BJ (cell line): ENCODE data around the gene G6PC3. TPM values are rescaled to one million over a fixed set of nuclear protein-coding genes. Genes with fewer than 3 reads are reported as not detected.

Experiments used
- CTCF ChIA-PET: fragments of 350-600 bp; formaldehyde crosslinking; extraction: SDS; loops from one replicate; lab custom pipeline; 2021; ENCODE audit warnings: antibody characterized with exemption, inconsistent platforms; lab: Yijun Ruan, JAX
- POLR2A ChIA-PET: fragments of 300-600 bp; sonication (Branson Sonifier 250); formaldehyde crosslinking; extraction: SDS; loops from one replicate; lab custom pipeline; 2021; ENCODE audit warnings: antibody characterized with exemption; lab: Charles Lee
- DNase-seq: peaks from one replicate; pipeline ENCODE4 v3.0.0-alpha.2; 2011; ENCODE audit warnings: low read depth
- H3K27me3 ChIP-seq: 2 replicates; pipeline ENCODE4 v1.6.0; 2011; ENCODE audit warnings: low read length; ENCODE audit not compliant: control insufficient read depth, insufficient read depth
- H3K36me3 ChIP-seq: 2 replicates; pipeline ENCODE4 v1.5.1; 2011; ENCODE audit warnings: low read length; ENCODE audit not compliant: control insufficient read depth, insufficient read depth
- H3K4me3 ChIP-seq: 2 replicates; pipeline ENCODE4 v1.5.1; 2011; ENCODE audit warnings: low read depth, mild to moderate bottlenecking, control low read depth, low read length
- polyA plus RNA-seq: library from polyadenylated mRNA; depleted of rRNA; stranded (reverse); fragments of >200 nt; gene quantifications from 2 replicates; pipeline ENCODE4 v1.2.3, GENCODE V29; 2011
- TF ChIP-seq, protein P1 (sequence below): IDR thresholded peaks from 2 replicates; pipeline ENCODE4 v1.5.1; 2011; ENCODE audit warnings: low read depth, mild to moderate bottlenecking, control low read depth, inconsistent platforms, low read length, moderate library complexity; ENCODE audit not compliant: insufficient read depth

The G6PC3 gene
- polyA plus RNA-seq, 1 experiment: 151 TPM

DNA sequence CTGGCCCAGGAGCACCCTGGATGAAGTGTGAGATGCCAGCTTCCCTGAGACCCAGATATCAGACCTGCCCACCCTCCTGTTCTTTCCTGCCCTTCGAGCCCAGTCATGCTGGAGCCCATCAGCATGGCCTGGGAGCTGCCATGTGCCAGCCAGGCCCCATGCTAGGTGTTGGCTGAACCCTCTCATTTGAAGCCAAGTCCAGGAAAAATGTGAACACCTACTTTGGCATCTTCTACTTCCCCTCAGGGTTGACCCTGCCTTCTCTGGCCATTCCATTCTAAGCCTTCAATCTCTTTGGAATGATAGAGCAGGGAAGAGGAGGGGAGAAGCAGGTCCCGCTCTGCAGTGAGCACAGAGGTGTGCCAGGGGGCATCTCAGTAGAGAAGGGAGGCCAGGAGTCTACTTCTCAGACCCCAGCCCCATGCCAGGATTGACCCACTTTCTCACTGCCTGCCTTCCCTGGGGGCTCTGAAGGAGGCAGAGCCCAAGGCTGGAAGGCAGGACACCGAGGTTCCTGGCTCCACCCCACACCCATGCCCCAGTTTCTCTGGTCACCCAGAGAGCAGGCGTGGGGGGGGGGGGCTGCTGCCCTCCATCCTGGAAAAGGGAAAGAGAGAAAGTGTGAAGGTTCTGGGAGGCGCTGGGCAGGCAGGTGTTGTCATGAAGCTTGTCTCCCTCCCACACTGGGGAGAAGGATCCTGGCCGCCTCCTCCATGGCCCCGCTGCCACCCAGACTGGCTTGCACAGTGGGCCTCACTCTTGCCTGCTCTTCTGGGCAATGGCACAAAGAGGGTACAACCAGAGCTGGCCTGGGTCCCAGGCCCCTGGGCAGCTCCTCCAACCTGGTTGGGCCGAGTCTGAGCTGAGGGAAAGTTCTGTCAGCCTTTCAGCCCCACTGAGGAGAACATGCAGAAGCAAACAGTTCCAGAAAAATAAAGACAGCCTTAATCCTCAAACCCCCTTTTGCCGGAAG is 43.6 kb downstream of the G6PC3 start:
- peaks cover 12% of the 10 kb centered on the region for H3K36me3 ChIP-seq
- H3K4me3 ChIP-seq: no peak overlapping the region
- TF ChIP-seq, protein P1, sequence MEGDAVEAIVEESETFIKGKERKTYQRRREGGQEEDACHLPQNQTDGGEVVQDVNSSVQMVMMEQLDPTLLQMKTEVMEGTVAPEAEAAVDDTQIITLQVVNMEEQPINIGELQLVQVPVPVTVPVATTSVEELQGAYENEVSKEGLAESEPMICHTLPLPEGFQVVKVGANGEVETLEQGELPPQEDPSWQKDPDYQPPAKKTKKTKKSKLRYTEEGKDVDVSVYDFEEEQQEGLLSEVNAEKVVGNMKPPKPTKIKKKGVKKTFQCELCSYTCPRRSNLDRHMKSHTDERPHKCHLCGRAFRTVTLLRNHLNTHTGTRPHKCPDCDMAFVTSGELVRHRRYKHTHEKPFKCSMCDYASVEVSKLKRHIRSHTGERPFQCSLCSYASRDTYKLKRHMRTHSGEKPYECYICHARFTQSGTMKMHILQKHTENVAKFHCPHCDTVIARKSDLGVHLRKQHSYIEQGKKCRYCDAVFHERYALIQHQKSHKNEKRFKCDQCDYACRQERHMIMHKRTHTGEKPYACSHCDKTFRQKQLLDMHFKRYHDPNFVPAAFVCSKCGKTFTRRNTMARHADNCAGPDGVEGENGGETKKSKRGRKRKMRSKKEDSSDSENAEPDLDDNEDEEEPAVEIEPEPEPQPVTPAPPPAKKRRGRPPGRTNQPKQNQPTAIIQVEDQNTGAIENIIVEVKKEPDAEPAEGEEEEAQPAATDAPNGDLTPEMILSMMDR: no peak
- no peaks in the 10 kb centered on the region for H3K27me3 ChIP-seq
- POLR2A ChIA-PET: no interaction called here
- no peak for DNase-seq
- CTCF ChIA-PET: interaction anchor here (0.5 to 4.1 kb wide), 24 partner anchors 9 to 171 kb away, joined by 3 to 41 read pairs (median 6); partner anchors contain the start of genes G6PC3 and HDAC5

DNA sequence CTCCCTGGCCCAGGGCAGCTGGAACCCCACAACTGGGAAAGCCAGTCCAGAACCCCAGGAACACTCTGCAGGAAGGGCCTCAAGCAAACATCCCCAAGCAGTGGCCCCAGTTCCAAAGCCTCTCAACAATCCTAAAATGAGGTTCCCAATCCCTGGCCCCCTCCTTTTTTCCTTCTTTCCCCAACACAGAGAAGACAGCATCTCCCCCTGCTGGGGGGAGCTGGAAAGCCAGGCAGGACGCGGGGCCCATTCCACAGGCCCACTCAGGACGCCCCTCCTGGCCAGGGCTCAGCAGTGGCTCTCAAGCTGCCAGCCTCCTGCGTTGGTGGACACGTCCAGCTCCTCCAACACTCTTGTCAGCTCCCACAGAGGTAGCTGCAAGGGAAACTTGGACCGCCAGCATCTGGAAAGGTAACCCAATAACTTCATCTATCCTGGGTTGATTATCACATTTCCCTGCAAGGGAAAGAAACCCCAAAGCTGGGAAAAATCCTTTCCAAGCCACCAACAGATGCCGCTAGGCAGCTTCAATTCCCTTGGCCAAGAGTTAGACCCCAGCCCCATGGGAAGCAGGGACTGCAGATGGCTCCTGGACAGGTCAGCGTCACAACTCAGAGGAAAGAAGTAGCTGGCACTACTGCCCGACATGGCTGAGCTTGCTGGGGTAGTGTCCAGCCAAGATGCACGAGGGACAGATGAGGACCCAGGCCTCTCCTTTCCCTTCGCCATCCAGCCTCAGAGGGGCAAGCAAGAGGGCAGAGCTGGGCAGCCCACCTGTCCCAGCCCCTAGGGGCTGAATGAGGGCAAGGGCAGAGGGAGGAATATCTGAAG is 45.3 kb downstream of the G6PC3 start:
- DNase-seq: no peak
- Histone ChIP-seq H3K27me3 (no peaks in the 10 kb centered on the region), H3K4me3 (no peak overlapping the region), H3K36me3 (peaks cover 12% of the 10 kb centered on the region)
- ChIA-PET CTCF (interaction anchor here (0.7 to 4.1 kb wide), 32 partner anchors 8 to 402 kb away, joined by 3 to 41 read pairs (median 6); partner anchors contain the start of genes ASB16, G6PC3, HDAC5 and LSM12), POLR2A (no interaction called here)
- TF ChIP-seq, protein P1: peak; percentile 88

DNA sequence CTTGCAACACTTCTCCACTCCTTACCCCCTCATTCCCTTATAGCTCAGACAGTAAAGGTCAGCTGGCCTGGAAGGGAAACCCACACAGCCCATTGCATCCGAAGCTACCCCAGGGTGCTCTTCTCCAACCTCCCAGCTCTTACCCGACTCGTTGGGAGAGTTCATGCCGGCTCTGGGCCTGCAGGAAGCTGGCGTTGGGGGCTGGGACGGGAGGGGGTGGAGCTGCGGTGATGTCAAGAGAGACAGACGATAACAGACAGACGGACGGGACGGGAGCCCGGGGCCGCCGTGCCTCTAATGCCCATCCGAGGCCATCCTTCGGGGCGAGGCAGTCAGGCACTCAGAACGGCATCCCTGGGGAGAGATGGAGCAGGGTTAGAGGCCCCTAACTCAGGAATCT is 46.8 kb downstream of the G6PC3 start:
- CTCF ChIA-PET: interaction anchor here (0.6 to 4.1 kb wide), 6 partner anchors 11 to 174 kb away, joined by 3 to 41 read pairs (median 3); no protein-coding TSS in a partner anchor
- Histone ChIP-seq H3K27me3 (no peaks in the 10 kb centered on the region), H3K36me3 (peaks cover 12% of the 10 kb centered on the region), H3K4me3 (no peak overlapping the region)
- no peak for DNase-seq
- TF ChIP-seq, protein P1: no peak
- POLR2A ChIA-PET: no interaction called here

DNA sequence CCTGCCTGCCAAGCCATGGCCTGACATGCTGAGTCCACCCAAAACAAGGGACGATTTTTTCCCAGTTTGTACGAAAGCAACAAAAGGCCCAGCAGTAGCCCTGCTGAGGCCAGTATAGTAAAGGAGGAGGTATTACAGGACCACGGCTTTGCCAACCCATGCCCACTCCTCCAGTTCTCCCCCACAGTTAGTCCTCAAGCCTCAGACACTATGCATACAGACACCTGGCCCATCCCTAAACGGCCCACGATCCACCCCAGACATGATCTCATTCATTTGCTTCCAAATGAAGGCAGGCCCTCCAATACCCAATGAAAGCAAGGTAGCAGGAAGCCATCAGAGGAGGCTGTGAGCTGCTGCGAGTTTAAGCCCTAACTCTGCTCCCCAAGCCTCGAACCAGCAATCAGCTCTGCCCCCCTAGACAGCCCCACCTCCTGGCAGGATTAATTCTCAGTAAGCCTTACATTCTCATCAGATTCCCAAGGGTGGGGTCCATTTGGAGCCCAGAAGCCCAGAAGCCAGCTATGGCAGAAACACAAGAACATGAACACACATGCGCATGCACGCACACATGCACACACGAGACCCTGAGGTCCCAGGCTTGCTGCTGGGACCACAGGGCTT is 48.0 kb downstream of the G6PC3 start:
- ChIA-PET POLR2A (no interaction called here), CTCF (interaction anchor here (1.9 kb wide), 1 partner anchor 175 kb away, joined by 5 read pairs; no protein-coding TSS in a partner anchor)
- Histone ChIP-seq H3K27me3 (no peaks in the 10 kb centered on the region), H3K4me3 (no peak overlapping the region), H3K36me3 (peaks cover 12% of the 10 kb centered on the region)
- TF ChIP-seq, protein P1: no peak
- DNase-seq: no peak
